GM12891 (cell line): ENCODE data around the gene MAPK8IP1.

ENCODE experiments used
- POLR2AphosphoS5 ChIP-seq: IDR thresholded peaks from 2 replicates; pipeline ENCODE4 v1.6.1; 2011; ENCODE audit warnings: low read depth, low read length, control low read depth
- TAF1 ChIP-seq: IDR thresholded peaks from 2 replicates; pipeline ENCODE4 v1.6.1; 2011; ENCODE audit warnings: low read depth, low read length, control low read depth

- TF ChIP-seq POLR2AphosphoS5 (no peak), TAF1 (no peak)
These were observed 60.0 kb downstream of the MAPK8IP1 start for GRCh38 chr11:45945397-45945999.
